Mesenteric fat pad (tissue), 1 donor: ENCODE data around the gene ZBTB47. TPM values are rescaled to one million over a fixed set of nuclear protein-coding genes. Genes with fewer than 3 reads are reported as not detected.

Experiments used
- DNase-seq: peaks from one replicate; pipeline ENCODE4 v3.0.0-alpha.2; 2020; ENCODE audit warnings: low spot score
- total RNA-seq: library from RNA; stranded (reverse); fragmentation: NEBNext Ultra II Directional; extraction: Animal tissue kit (Norgen Biotek cat#: 25700); gene quantifications from one replicate; pipeline ENCODE4 v1.2.1, GENCODE V29; 2021
- donor health status: DM: yes; HTN: yes; CAD: no.

Gene ZBTB47
- total RNA-seq, 1 donor from 2014 or later = 58.2 TPM

GRCh38 chr3:42709621-42710020 lies 56.1 kb downstream of the ZBTB47 start:
- peak; percentile 55 for DNase-seq

GRCh38 chr3:42710323-42711021 lies 57.0 kb downstream of the ZBTB47 start:
- peak; percentile 57 for DNase-seq

GRCh38 chr3:42711491-42712343 lies 58.2 kb downstream of the ZBTB47 start:
- DNase-seq = peak; percentile 76

DNA sequence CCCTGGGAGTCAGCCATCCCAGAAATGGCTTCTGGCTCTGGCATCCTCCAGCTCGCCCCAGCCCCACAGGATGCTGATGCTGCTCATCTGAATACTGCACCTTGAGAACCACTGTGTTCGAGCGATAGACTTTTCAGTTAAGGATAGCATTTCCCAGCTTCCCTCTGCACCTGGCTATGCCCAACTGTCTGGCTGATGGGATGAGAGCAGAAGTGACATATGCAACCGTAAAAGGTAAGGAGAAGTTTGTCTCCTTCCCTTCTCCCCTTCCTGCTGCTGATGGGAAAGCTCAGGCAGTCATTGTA lies 58.8 kb downstream of the ZBTB47 start:
- no peak for DNase-seq

DNA sequence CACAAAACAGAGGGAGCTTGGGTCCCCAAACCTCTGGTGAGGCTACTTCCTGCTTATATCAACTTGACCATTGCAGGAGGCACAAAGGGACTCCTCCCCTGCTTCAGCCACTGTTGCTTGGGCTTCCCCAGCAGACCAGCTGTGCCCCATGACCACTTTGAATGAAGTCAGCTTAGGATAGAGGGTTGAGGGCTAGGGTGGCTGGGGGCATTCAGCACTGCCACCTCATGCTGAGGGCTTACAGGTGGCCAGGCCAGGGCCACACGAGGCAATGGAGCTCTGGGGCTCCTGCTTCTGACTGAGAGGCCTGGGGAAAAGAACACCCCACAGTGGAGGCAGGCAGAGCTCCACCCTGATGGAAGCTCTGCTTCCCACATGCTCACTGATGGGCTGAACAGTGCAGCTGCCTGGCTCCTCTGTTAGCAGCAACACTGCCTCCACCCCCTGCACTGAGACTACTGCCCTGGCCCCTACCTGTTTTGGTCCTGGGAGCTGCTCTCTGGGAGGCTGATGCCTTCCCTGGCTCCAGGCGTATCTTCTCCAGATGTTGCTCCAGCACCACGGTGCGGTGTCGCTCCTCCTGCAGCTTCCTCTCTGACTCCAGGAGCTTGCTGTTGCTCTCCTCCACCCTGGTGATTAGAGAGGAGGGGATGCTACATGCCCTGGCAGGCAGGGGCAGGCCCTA lies 59.3 kb downstream of the ZBTB47 start:
- peak; percentile 78 for DNase-seq

DNA sequence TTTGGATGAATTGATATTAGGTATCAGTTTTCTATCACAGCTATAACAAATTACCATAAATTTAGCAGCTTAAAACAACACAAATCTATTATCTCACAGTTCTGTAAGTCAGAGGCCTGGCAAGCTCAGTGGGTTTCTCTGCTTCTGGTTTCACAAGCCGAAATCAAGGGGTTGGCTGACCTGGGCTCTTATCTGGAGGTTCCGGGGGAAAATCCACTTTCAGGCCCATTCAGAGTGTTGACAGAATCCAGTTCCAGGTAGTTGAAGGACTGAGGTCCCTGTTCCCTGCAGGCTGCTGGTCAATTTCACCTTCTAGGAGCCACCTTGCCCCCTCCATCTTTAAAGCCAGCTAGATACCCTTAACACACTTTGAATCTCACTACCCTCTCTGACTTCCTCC lies 60.2 kb downstream of the ZBTB47 start:
- no peak for DNase-seq

DNA sequence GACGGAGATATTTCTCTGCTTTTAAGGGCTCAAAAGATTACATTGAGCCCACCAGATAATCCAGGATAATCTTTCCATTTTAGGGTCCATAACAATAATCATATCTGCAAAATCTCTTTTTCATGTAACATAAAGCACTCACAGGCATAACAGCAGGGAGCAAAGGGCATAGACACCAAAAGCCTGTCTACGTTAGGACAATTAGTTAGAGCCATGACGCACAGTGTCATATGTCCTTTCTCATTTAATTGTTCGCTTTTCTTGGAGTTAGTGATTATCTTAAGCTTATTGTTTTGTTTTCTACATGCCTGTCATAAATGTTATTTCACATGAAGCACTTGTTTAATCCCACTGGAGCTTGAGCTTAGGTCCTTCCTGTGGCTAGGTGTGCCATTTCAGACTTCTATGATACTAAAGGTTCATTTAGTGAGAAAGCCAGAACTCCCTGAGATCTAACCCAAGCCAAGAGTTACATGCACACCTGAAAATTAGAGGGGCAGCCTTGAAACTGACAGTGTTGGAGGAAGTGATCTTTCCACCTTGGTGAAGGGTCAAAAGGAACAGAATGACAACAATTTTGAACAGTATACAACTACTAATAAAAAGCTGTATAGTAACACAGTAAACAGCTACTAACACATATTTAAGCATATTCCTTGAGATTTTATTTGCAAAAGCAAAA lies 60.8 kb downstream of the ZBTB47 start:
- DNase-seq = no peak

Other genes with a start within 250 kb of the ZBTB47 start
- not detected for gene LYZL4, start 243.1 kb upstream of the ZBTB47 start, total RNA-seq
- gene VIPR1, start 151.1 kb upstream of the ZBTB47 start, total RNA-seq = 2.4 TPM
- 44.7 TPM for gene SEC22C, start 71.7 kb upstream of the ZBTB47 start, total RNA-seq
- gene SS18L2, start 62.8 kb upstream of the ZBTB47 start, total RNA-seq = 23.3 TPM
- gene NKTR, start 53.0 kb upstream of the ZBTB47 start, total RNA-seq = 80.6 TPM
- gene KLHL40, start 31.8 kb downstream of the ZBTB47 start, total RNA-seq = not detected
- 0.48 TPM for gene HHATL, start 49.1 kb downstream of the ZBTB47 start, total RNA-seq
- gene CCDC13, start 119.6 kb downstream of the ZBTB47 start, total RNA-seq = 1.3 TPM
- gene HIGD1A, start 150.8 kb downstream of the ZBTB47 start, total RNA-seq = 97.4 TPM
- 5.6 TPM for gene ACKR2, start 155.7 kb downstream of the ZBTB47 start, total RNA-seq
- not detected for gene CYP8B1, start 222.2 kb downstream of the ZBTB47 start, total RNA-seq